SK-N-SH (cell line): ENCODE data around the gene PGLYRP3.
"Not testable (repeated sequence)": the region's sequence is repeated elsewhere in the genome, so short reads cannot be mapped to it uniquely, and the experiment has no call there.

Source experiments
- CHD2 ChIP-seq: fragments of 150-350 bp; IDR thresholded peaks from 2 replicates; pipeline ENCODE4 v1.6.1; 2018; ENCODE audit warnings: low read length; ENCODE audit not compliant: partially characterized antibody
- ELF1 ChIP-seq: IDR thresholded peaks from 2 replicates; pipeline ENCODE4 v1.4.0; 2012
- FOXJ3 ChIP-seq: sonication (generic); formaldehyde crosslinking; IDR thresholded peaks from 2 replicates; pipeline ENCODE4 v1.5.1; 2020; ENCODE audit warnings: mild to moderate bottlenecking, missing genetic modification reagents
- NRF1 ChIP-seq: IDR thresholded peaks from 2 replicates; pipeline ENCODE4 v1.6.1; 2012; ENCODE audit warnings: low read depth, mild to moderate bottlenecking, low read length
- POLR2AphosphoS5 ChIP-seq: IDR thresholded peaks from 2 replicates; pipeline ENCODE4 v1.6.1; 2012; ENCODE audit warnings: low read depth, low read length
- RCOR1 ChIP-seq: fragments of 150-350 bp; IDR thresholded peaks from 2 replicates; pipeline ENCODE4 v1.6.1; 2017; ENCODE audit warnings: antibody characterized with exemption, low read length
- REST ChIP-seq: IDR thresholded peaks from 2 replicates; pipeline ENCODE4 v1.6.1; 2012; ENCODE audit warnings: mild to moderate bottlenecking, low read depth, low read length, moderate library complexity
- RFX5 ChIP-seq: IDR thresholded peaks from 2 replicates; pipeline ENCODE4 v1.6.1; 2012; ENCODE audit warnings: mild to moderate bottlenecking, improper control_type of control experiment, low read length
- RXRA ChIP-seq: IDR thresholded peaks from 2 replicates; pipeline ENCODE4 v1.4.0; 2012; ENCODE audit warnings: low read depth, mild to moderate bottlenecking, borderline replicate concordance
- SIN3A ChIP-seq: IDR thresholded peaks from 2 replicates; pipeline ENCODE4 v1.6.1; 2012; ENCODE audit warnings: low read depth, mild to moderate bottlenecking, low read length, moderate library complexity, borderline replicate concordance
- TAF1 ChIP-seq: IDR thresholded peaks from 2 replicates; pipeline ENCODE4 v1.6.1; 2012; ENCODE audit warnings: low read depth, mild to moderate bottlenecking, low read length, moderate library complexity, borderline replicate concordance
- TF ChIP-seq, protein P1 (sequence below): fragments of 200-600 bp; sonication (generic); IDR thresholded peaks from 2 replicates; pipeline ENCODE4 v1.6.1; 2017; ENCODE audit warnings: antibody characterized with exemption, mild to moderate bottlenecking, moderate library complexity
- TF ChIP-seq, protein P2 (sequence below): IDR thresholded peaks from 2 replicates; pipeline ENCODE4 v1.4.0; 2012; ENCODE audit warnings: low read depth, borderline replicate concordance
- TF ChIP-seq, protein P3 (sequence below): IDR thresholded peaks from 2 replicates; pipeline ENCODE4 v1.4.0; 2012; ENCODE audit warnings: low read depth

- TF ChIP-seq REST, POLR2AphosphoS5, RFX5, NRF1, CHD2, FOXJ3, SIN3A, RCOR1, TAF1, RXRA, ELF1: not testable (repeated sequence)
- TF ChIP-seq, protein P1, sequence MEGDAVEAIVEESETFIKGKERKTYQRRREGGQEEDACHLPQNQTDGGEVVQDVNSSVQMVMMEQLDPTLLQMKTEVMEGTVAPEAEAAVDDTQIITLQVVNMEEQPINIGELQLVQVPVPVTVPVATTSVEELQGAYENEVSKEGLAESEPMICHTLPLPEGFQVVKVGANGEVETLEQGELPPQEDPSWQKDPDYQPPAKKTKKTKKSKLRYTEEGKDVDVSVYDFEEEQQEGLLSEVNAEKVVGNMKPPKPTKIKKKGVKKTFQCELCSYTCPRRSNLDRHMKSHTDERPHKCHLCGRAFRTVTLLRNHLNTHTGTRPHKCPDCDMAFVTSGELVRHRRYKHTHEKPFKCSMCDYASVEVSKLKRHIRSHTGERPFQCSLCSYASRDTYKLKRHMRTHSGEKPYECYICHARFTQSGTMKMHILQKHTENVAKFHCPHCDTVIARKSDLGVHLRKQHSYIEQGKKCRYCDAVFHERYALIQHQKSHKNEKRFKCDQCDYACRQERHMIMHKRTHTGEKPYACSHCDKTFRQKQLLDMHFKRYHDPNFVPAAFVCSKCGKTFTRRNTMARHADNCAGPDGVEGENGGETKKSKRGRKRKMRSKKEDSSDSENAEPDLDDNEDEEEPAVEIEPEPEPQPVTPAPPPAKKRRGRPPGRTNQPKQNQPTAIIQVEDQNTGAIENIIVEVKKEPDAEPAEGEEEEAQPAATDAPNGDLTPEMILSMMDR: not testable (repeated sequence)
- TF ChIP-seq, protein P2, sequence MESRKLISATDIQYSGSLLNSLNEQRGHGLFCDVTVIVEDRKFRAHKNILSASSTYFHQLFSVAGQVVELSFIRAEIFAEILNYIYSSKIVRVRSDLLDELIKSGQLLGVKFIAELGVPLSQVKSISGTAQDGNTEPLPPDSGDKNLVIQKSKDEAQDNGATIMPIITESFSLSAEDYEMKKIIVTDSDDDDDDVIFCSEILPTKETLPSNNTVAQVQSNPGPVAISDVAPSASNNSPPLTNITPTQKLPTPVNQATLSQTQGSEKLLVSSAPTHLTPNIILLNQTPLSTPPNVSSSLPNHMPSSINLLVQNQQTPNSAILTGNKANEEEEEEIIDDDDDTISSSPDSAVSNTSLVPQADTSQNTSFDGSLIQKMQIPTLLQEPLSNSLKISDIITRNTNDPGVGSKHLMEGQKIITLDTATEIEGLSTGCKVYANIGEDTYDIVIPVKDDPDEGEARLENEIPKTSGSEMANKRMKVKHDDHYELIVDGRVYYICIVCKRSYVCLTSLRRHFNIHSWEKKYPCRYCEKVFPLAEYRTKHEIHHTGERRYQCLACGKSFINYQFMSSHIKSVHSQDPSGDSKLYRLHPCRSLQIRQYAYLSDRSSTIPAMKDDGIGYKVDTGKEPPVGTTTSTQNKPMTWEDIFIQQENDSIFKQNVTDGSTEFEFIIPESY: not testable (repeated sequence)
- TF ChIP-seq, protein P3, sequence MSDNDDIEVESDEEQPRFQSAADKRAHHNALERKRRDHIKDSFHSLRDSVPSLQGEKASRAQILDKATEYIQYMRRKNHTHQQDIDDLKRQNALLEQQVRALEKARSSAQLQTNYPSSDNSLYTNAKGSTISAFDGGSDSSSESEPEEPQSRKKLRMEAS: not testable (repeated sequence)
Measured at GRCh38 chr1:153316013-153316412, 3.3 kb upstream of the PGLYRP3 start.
